GM19455 (cell line): Measurements from ENCODE around the gene GEN1.

Experiments
- ATAC-seq: cut with Tn5 transposase; IDR thresholded peaks from one replicate; pipeline ENCODE4 v1.9.1; 2021; ENCODE audit not compliant: unreplicated experiment

GEN1 gene

DNA sequence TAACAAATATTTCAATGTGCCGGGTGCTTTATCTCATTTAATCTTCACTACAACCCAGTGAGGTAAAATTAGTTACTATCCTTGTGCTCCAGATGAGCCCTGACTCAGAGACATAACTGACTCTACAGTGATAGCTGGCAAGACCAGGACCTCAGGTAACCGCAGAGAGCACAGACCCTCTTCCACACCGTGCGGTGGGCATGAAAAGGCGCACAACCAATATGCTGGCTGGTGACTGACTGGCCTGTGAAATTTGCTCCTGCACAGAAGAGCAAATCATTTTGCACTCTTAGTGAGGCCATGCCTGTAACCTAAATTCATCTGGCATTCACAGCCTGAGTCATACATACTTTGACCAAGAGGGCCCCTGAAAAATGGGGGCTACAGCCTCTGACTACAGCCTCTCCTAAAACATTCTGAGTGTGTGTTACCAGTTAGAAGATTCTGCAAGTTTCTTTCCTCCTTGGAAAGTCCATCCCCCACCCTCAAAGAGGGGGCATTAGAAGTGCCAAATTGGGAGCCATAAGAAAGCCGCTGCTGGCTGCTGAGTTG, 39.9 kb downstream of the GEN1 start:
- no peak for ATAC-seq

DNA sequence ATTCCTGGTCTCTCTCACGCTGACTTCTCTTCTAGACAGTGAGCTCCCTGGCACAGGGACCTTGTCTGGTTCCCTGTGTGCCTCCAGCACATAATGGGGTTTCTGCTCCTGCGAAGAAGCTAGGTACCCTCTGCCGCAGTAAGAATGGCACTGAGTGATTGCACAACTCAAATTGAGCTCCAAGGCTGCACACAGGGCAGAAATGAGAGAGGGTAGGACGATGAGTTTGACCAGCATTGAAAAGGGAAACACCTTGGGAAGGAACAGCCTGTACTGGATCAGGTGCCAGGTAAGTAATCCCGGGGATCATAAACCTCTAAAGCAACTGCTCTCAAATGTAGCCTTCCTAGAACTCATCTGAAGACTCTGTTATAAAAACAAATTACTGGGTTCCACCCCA, 41.4 kb downstream of the GEN1 start:
- no peak for ATAC-seq

DNA sequence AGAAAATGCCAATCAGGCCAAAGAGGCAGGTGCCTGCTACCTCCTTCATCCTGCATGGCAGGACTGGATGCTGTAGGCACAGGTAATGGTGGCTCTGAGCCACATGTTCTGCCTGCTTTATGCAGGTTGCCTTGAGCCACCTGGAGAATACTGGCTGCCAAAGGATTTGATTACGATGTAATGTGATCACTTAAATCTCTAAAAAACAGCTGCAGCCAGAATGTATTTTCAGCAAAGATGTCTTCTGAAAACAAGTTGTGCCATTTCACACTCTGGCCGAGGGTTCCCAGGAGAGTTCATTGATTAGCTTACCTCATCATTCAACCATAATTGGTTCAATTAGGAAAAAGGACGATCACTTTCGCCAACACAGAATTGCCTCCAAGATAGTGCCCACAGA, 44.4 kb downstream of the GEN1 start:
- ATAC-seq, result no peak

DNA sequence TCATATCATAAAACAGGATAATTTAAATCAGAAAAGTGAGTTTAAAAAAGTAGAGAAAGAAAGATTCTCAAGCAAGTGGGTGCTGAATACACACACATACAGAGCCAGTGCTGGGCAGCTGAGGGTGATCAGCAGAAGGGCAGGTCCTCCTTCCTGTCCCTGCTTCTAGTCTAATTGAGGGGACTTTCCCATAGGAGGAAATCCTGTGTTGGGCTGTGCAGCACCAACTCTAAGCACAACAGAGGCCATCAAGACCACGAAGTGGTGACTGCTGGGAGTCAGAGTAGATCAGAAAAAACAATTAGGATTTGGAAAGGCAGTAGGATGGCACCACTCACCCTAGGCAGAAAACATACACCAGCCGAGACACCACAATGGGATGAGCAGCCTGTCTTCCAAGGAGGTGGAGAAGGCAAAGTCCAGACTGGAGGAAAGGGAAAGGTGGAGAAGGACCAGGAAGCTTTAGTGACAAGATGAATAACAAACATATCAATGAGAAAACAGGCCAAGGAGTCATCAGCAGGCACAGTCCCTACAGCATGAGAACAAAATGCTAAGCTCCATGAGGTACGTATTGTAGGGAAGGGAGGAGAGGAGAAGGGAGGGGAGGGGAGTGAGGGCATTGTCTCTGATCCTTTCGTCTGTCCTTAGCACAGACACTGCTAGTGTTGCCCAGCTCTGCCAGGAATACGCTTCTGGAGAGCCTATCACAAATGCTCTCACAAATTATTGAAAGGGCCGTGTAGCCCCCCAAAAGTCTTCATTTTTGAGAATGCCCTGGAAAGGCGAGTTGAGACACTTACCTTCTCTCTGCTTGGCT, 45.6 kb downstream of the GEN1 start:
- ATAC-seq, result no peak

DNA sequence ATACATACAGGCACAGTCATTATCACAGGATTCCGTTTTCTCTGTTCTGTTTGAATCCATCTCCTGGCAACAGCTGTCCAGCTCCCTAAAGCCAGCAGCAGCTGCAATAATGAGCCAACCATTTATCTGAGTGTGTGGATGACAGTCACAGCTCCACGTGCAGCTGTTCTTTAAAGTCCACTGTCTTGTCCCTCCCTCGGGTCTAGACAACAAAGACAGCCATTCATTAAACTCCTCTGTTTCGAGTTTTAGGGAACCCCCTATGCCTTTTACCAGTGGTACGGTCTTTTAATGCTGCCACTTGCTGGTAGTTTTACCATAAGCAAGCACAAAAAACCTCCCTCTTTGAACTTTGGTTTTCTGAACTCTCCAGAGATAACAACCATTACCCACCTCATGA, 46.3 kb downstream of the GEN1 start:
- ATAC-seq, result no peak

DNA sequence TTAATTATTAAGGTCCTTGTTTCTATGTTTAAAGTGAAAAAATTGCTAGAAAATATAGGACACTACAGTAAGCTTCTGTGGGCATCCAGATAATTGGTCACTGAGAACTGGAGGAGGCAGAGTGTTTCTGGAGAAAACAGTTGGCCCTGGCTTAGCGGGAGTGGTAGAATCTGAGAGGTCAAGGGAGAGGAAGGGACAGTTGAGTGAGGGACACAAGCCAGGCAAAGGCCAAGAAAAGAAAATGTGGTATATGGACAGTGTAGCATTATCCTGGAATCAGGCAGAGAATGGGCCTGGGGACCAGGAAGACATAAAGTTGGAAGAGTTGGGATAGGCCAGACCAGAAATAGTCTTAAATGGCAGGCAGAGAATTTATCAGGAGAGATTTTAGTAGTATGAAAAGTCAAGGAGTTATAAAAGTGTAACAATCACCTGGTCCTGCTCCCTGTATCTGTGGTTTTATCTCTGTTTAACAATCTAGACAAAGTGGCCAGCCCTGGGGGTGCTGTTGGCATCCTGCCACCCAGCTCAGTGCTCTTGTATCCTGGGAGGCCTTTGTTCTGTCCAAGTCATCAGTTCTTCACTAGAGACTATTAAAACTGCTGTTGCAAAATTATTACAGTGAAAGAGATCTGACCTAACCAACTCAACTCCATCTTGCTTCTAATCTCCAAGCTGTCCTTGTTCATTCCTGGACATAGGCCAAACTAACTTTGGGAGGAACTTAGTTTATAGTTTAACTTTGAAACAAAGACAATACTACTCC, 46.9 kb downstream of the GEN1 start:
- ATAC-seq, result no peak

DNA sequence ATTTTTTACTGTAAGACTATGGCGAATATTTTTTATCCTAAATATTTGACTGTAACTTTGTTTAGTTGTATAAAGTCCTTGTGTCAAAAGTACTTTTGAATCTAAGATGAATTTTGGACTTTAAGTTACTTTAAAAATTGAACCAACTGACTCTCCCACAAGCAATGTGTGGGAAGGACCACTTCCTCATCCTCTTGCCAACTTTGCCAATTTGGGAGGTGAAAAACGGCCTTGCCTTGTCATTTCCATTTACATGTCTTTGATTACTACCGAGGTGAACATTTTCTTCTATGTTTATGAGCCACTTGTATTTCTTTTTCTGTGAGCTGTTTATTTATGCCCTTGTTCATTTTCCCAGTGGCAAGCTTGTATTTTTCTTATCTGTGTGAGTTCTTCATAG, 49.6 kb downstream of the GEN1 start:
- no peak for ATAC-seq

DNA sequence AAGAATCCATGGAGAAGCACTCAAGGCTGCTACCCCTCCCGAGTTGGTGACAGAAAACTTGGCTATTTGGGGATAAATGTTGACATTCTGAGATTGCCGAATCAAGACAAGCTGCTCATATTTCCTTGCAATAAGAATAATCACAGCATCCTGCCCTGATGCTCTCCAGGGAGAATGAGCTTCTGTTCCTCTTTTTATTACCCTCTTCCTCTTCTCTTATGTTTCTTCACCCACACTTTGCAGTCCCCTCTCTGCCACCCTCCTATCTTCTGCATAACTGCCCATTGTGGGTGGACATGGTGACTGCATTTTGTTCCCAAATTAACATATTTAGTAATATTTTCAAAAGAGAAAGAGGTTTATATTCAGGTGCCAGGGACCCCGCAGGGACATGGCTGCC, 50.4 kb downstream of the GEN1 start:
- peak; percentile 64 for ATAC-seq

DNA sequence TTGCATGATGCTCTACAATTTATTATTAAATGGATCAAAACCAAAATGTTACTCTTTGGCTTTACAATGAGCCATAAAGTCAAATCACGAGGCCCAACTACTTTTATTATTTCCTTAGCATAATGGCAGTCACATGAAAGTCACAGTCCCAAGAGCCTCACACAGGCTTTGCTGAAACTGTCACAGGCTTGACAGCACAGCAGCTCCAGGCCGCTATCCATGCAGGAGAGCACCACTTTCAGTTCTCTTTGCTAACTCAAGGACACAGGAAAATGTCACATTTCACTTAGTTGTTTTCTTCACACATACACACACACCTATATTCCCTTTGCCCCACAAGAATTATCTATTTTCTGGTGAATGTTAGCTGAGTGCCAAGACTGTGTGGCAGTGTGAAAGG, 51.2 kb downstream of the GEN1 start:
- no peak for ATAC-seq

DNA sequence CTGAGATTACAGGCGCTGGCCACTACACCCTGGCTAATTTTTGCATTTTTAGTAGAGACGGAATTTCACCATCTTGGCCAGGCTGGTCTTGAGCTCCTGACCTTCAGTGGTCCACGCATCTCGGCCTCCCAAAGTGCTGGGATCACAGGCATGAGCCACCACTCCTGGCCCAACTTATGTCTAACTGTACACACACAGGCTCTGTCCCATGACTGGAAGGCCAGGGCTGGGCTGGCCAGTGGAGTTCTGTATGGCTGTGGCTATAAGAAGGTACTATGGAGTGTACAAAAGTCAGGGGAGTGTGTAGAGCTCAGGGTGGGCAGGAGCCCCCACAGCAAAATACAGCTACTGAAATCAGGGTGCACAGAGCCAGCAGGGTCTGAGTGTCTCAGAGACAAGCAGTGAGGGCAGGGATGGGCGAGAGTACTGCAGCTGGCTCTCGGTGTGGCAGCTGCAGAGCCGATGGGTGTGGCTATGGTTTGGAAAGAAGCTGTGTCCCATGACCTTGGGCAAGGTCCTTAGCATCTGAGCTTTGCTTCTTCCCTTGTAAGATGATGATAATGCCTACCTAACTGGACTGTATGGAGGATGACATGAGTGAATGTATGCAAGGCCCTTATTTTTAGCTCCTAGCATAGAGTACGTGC, 51.9 kb downstream of the GEN1 start:
- ATAC-seq, result no peak

DNA sequence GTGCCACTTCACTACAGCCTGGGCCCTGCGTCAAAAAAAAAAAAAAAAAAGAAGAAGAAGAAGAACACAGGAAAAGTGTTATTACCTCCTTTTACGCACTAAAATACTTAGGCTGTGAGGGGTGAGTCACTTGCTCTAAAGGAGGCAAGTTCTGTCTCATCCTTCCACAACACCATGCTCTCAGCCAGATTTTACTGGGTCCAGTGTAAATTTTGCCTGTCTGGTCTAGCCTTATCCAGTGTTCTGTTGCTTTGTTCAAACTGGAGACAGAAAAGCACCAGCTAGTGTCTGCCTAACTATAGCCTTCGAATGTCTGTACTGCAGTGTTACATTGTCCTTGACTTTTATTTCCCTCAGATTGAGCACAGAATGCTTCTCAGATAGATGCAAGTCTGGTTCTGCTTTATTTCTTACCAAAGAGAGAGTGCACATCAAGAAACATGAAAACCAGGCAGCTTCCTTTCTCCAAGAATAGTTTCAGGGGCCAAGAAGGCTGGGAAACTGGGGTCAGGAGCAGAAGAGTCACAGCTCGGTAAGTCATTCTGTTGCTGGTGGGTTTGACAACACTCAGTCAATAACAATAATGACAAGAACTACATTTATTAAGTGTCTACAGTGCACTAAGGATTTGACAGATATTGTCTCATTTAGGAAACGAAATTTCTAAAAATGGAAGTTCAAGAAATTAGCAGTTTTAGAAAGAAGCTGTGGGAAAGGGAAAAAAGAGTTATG, 59.2 kb downstream of the GEN1 start:
- ATAC-seq, result peak; percentile 38

DNA sequence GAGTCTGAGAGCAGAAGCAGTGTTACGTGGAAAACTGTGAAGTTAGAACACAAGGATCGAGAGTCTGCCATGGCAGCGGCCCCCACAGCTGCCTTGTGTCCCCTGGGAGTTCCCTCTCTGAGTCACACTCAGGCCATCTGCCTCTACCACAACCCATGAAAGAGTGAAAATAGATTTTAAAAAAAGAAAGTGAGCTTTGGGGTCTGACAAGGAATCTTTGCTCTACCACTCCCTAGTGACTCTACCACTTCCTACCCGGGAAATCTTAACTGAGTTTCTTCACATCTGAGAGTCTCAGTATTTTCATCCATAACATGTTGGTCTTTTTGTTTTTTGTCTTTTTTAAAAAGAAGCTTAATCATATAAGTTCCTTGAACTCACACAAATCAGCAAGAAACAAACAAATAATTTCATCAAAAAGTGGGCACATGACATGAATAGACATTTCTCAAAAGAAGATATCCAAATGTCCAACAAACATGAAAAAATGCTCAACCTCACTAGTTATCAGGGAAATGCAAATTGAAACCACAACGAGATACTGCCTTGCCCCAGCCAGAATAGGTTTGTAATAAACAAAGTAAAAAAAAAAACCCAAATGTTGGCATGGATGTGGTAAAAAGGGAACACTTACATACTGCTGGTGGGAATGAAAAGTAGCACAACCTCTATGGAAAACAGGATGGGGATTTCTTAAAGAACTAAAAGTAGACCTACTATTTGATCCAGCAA, 60.0 kb downstream of the GEN1 start:
- ATAC-seq, result peak; percentile 92

DNA sequence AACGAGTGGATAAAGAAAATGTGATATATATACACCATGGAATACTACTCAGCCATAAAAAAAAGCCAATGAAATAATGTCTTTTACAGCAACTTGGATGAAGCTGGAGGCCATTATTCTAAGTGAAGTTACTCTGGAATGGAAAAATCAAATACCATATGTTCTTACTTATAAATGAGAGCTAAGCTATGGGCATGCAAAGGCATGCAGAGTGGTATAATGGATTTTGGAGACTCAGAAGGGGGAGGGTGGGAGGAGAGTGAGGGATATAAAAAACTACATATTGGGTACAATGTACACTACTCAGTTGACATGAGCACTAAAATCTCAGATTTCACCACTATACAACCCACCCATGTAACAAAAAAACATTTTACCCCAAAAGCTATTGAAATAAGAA, 60.7 kb downstream of the GEN1 start:
- ATAC-seq, result no peak

DNA sequence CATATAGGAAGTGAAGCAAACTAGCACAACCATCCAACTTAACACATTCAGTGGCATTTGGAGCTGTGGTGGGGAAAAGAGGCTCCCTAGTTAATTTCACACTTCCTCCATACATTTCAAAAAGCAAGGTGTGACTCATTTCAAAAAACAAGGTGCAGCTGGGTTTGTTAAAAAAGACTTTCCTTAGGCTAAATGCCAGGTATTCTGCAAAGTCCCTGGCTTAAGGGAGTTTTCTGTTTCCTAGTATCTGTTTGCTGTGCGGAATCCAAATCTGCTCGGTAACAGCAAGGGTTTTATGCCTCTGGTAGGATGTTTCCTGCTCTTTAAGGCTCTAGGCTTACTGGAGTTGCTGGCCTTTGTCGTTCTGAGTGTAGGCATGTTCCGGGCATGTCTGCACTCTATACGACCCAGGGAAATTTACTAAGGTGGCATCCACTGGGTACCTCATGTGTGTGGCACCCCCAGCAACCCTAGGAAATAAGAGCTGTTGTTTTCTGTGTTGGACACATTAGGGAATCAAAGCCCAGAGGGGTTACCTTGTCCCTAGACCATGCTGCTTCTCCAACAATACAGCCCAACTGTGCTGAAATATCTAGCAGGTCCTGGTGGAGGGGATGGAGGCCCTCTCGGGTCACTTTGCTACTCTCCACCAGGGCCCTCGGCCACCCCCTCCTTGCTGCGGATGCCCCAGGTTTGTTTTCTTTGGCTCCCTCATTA, 61.7 kb downstream of the GEN1 start:
- ATAC-seq, result no peak

DNA sequence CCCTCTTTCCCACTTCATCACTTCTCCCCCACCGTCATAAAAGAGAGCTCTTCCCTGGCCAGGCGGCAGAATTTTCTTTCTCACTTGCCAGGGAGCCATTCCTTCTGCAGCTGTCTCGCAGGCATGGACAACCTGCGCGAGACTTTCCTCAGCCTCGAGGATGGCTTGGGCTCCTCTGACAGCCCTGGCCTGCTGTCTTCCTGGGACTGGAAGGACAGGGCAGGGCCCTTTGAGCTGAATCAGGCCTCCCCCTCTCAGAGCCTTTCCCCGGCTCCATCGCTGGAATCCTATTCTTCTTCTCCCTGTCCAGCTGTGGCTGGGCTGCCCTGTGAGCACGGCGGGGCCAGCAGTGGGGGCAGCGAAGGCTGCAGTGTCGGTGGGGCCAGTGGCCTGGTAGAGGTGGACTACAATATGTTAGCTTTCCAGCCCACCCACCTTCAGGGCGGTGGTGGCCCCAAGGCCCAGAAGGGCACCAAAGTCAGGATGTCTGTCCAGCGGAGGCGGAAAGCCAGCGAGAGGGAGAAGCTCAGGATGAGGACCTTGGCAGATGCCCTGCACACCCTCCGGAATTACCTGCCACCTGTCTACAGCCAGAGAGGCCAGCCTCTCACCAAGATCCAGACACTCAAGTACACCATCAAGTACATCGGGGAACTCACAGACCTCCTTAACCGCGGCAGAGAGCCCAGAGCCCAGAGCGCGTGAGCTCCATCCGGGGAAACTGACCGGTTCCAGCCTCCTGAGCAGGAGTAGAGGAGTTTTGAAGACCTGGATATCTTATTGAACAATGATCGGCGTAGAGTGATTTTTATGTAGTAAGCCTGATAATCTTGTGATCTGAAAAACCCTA, 62.7 kb downstream of the GEN1 start, which contains the start of gene MSGN1:
MSGN1 (plus strand) TSS at position 65 of the 850 bp plus-strand sequence; CDS start at position 124, 59 bp downstream.
- ATAC-seq, result no peak

DNA sequence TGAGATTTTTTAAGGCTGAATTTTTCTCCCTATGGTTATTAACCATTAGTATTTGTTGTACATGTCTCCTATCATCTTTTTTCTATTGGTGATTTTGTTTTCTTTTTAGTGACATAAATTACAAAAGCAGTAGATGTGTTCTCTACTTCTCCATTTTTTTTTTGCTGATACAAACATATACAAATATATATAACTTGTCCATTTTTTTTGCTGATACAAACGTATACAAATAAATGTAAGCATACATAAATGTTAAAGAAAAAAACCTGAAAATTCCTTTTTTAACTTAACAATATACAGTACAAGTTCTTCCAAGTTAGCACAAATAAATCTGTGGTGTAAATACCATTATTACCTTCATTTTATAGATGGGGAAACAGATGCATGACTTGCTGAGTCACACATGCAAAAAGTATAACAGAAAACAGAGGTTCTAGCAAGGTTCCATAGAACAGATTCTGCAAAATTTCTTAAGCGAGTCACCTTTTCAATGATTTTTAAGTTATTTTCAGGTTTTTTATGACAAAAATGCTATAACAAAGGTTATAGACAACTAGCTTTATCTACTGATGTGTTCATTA, 64.4 kb downstream of the GEN1 start:
- no peak for ATAC-seq

DNA sequence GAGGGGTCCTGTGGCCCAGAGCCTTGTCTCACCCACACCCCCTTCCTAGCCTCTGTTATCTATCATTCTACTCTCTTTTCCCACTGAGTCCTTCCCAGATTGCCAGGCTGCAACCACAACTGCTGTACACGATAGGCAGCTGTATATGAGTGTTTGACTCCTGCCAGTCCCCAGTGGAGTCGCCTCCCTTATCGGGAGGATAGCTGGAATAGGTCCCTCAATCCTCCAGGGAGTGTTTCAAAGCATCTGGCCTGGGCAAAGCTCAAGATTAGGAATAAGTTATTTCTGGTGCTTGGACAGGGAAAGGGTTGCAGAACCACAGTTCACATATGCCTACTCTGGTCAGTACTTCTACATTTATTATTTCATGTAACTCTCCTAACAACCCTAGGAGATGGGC, 67.1 kb downstream of the GEN1 start:
- ATAC-seq, result no peak
